K562 (cell line): ENCODE data around the gene ZSWIM6. TPM values are rescaled to one million over a fixed set of nuclear protein-coding genes. Genes with fewer than 3 reads are reported as not detected.

ENCODE experiments used
- CBX3 ChIP-seq, 2 experiments: IDR thresholded peaks; 1 replicate in 1 of 2; 2 replicates in 1 of 2; pipeline ENCODE4 v1.6.1; 2012; ENCODE audit warnings: inconsistent platforms in 2 of 2, low read length in 2 of 2, borderline replicate concordance in 1 of 2, control low read depth in 1 of 2
- MCM5 ChIP-seq: fragments of 450-650 bp; IDR thresholded peaks from 2 replicates; pipeline ENCODE4 v1.6.1; 2016; ENCODE audit warnings: low read depth
- polyA plus RNA-seq, 8 experiments: library from polyadenylated mRNA; depleted of rRNA in 4 of 8; stranded (reverse) in 5 of 8; unstranded in 3 of 8; fragments of >200 nt; fragmentation: Nextera tagmentation in 2 of 8; fragmentation: Illumina TruSeq in 1 of 8; extraction: Ambion mirVana in 2 of 8; extraction: Trizol in 1 of 8; gene quantifications; 2 replicates each; pipeline versions ENCODE4 v1.2.1 to v1.2.3, GENCODE V29; 2011 to 2014; ENCODE audit warnings: inconsistent platforms in 1 of 8, missing spikeins in 1 of 8
- total RNA-seq, 7 experiments: library from RNA; depleted of rRNA in 6 of 7; stranded (reverse); fragments of >200 nt in 6 of 7; fragmentation: Illumina TruSeq in 2 of 7; extraction: Trizol in 2 of 7; gene quantifications; 2 replicates each; pipeline versions ENCODE4 v1.2.1 to v1.2.3, GENCODE V29; 2011 to 2021; ENCODE audit warnings: low replicate concordance in 1 of 7
- TF ChIP-seq, protein P1 (sequence below), 2 experiments: fragments of 450-650 bp; formaldehyde crosslinking in 1 of 2; IDR thresholded peaks; 2 replicates each; pipeline versions ENCODE4 v1.4.0 to v1.6.1; 2014 to 2020; ENCODE audit warnings: mild to moderate bottlenecking in 2 of 2, borderline replicate concordance in 1 of 2, low read depth in 1 of 2
- TF ChIP-seq, protein P2 (sequence below): sonication (generic); formaldehyde crosslinking; IDR thresholded peaks from 2 replicates; pipeline ENCODE4 v1.8.1; 2023; ENCODE audit warnings: mild to moderate bottlenecking, missing genetic modification reagents, moderate library complexity
- TF ChIP-seq, protein P3 (sequence below), 2 experiments: fragments of 450-650 bp in 1 of 2; sonication (generic) in 1 of 2; formaldehyde crosslinking; conservative IDR thresholded peaks; 2 replicates each; pipeline versions ENCODE4 v1.4.0 to v1.8.1; 2020 to 2022; ENCODE audit warnings: mild to moderate bottlenecking in 1 of 2, missing genetic modification reagents in 1 of 2

Gene ZSWIM6
- total and polyA plus RNA-seq, 9 of the 15 experiments (the other 6 are each of a cell fraction or from before 2014, with no cell fraction given) = 0.81 to 3.2 (median 2.0) TPM

DNA sequence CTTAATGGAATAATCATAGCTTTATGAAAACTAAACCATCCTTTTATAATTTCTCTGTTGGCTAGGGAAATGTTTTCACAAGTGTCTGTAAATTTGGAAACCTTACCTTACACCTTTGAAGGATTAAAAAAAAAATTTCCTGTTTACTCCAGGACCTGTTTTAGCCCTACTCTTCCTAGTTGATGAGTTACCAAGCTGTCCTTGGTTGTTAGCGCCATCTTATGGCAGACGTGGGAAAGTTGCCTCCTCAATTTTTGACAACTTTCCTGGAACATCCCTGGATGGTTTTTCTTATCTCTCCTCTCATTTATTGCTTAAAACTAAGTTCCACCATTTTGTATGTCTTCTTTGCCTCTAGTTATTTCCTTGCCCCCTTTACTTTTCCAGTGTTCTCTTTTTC lies 25.7 kb downstream of the ZSWIM6 start (continued):
- TF ChIP-seq, protein P1, sequence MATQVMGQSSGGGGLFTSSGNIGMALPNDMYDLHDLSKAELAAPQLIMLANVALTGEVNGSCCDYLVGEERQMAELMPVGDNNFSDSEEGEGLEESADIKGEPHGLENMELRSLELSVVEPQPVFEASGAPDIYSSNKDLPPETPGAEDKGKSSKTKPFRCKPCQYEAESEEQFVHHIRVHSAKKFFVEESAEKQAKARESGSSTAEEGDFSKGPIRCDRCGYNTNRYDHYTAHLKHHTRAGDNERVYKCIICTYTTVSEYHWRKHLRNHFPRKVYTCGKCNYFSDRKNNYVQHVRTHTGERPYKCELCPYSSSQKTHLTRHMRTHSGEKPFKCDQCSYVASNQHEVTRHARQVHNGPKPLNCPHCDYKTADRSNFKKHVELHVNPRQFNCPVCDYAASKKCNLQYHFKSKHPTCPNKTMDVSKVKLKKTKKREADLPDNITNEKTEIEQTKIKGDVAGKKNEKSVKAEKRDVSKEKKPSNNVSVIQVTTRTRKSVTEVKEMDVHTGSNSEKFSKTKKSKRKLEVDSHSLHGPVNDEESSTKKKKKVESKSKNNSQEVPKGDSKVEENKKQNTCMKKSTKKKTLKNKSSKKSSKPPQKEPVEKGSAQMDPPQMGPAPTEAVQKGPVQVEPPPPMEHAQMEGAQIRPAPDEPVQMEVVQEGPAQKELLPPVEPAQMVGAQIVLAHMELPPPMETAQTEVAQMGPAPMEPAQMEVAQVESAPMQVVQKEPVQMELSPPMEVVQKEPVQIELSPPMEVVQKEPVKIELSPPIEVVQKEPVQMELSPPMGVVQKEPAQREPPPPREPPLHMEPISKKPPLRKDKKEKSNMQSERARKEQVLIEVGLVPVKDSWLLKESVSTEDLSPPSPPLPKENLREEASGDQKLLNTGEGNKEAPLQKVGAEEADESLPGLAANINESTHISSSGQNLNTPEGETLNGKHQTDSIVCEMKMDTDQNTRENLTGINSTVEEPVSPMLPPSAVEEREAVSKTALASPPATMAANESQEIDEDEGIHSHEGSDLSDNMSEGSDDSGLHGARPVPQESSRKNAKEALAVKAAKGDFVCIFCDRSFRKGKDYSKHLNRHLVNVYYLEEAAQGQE (IDR thresholded peaks at IDR 0.05; ENCODE audit: borderline replicate concordance) = peak; percentile 15; the same call in 1 of the 2 replicates
- TF ChIP-seq, protein P1 (CRISPR knock-in tag; IDR thresholded peaks at IDR 0.05; ENCODE audit: low read depth) = no peak
- TF ChIP-seq, protein P2, sequence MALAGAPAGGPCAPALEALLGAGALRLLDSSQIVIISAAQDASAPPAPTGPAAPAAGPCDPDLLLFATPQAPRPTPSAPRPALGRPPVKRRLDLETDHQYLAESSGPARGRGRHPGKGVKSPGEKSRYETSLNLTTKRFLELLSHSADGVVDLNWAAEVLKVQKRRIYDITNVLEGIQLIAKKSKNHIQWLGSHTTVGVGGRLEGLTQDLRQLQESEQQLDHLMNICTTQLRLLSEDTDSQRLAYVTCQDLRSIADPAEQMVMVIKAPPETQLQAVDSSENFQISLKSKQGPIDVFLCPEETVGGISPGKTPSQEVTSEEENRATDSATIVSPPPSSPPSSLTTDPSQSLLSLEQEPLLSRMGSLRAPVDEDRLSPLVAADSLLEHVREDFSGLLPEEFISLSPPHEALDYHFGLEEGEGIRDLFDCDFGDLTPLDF = no peak
- TF ChIP-seq CBX3 (IDR thresholded peaks at IDR 0.05; ENCODE audit: borderline replicate concordance in 1 of 2, low read length in 2 of 2) (peak in 1 of 2 experiments; percentile 65; a peak in 1 of 3 replicates), MCM5 (no peak)
- TF ChIP-seq, protein P3, sequence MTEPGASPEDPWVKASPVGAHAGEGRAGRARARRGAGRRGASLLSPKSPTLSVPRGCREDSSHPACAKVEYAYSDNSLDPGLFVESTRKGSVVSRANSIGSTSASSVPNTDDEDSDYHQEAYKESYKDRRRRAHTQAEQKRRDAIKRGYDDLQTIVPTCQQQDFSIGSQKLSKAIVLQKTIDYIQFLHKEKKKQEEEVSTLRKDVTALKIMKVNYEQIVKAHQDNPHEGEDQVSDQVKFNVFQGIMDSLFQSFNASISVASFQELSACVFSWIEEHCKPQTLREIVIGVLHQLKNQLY (CRISPR knock-in tag; conservative IDR thresholded peaks at IDR 0.05) = no peak
